Activated CD4-positive, alpha-beta T cell treated with anti-CD3 and anti-CD28 coated beads, Interleukin-2, amount 50 U/mL, for 24 hours (primary cell): ENCODE results near the gene PLCL2.
A peak's percentile ranks its signal among the peaks of the same experiment; 100 is the strongest.

Source experiments
- DNase-seq, 2 donors: peaks; one replicate each; pipeline ENCODE4 v3.0.0-alpha.2; 2020; ENCODE audit warnings: low read depth in 1 of 2, low spot score in 1 of 2

Gene PLCL2

GRCh38 chr3:17007284-17007683 is 122.5 kb downstream of the PLCL2 start:
- no peak for DNase-seq

- DNase-seq, result no peak
Observed at GRCh38 chr3:17009826-17010225, 125.1 kb downstream of the PLCL2 start.

GRCh38 chr3:17011728-17012338 is 127.1 kb downstream of the PLCL2 start:
- DNase-seq, result no peak

- DNase-seq, result no peak
Observed at GRCh38 chr3:17013050-17013449, 128.3 kb downstream of the PLCL2 start.

DNA sequence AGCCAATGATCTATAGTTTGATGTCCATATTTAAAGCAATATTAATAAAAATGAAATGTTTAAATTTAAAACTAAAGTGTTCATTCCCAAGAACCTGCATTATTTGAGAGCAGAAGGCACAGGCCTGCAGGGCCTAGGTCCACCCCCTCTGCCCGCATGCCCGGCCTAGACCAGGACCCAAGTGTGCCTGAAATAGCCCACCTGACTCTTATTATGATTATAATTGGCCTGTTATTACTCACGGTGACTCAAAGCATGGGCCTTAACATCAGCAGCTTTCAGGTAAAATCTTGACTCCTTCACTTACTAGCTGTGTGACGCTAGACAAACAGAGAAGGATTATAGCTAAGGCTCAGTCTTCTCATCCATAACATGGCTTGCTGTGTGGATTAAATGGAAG is 128.8 kb downstream of the PLCL2 start:
- no peak for DNase-seq

GRCh38 chr3:17014284-17014683 is 129.5 kb downstream of the PLCL2 start:
- no peak for DNase-seq

- no peak for DNase-seq
Observed at GRCh38 chr3:17014709-17015108, 130.0 kb downstream of the PLCL2 start.

DNA sequence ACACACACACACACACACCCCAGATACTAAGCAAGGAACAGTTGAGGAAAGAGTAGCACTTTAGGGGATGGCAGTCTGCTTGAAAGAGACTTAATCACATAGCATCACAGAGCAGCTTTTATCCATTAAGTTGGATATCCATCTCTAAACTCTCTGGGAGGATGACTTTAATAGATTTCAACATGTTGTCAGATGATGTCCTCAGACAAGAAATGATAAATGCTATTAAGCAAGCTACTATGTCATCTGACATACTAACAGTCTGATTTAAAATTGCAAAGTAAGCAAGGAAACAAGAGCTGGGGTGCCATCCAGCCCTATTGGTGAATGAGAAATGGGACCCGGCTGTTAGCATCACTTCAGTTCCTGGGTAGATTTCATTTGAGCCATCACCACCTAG is 136.9 kb downstream of the PLCL2 start:
- no peak for DNase-seq

DNA sequence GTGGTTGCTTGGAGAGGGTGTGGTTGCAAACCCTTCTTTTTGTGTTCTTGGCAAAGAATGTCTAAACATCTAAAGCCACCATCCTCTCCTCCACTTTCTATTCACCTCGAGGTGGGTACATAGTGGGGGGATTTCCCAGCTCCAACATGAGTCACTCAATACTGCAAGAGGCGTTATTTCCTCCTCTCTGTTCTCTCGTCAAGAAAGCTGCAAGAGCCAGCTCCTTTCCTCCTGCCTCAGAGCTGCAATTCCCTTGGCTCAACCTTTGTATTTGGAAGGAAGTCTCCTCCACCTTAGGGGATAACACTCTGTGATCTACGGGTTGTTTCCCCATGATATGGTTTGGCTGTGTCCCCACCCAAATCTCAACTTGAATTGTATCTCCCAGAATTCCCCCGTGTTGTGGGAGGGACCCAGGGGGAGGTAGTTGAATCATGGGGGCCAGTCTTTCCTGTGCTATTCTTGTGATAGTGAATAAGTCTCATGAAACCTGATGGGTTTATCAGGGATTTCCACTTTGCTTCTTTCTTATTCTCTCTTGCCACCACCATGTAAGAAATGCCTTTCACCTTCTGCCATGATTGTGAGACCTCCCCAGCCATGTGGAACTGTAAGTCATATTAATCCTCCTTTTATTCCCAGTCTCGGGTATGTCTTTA is 138.4 kb downstream of the PLCL2 start:
- DNase-seq, result peak; percentile 23 to 63

GRCh38 chr3:17025594-17026139 is 140.9 kb downstream of the PLCL2 start:
- DNase-seq, result peak; percentile 7 to 55

GRCh38 chr3:17027318-17027717 is 142.6 kb downstream of the PLCL2 start:
- DNase-seq, result no peak

GRCh38 chr3:17028363-17028762 is 143.6 kb downstream of the PLCL2 start:
- DNase-seq, result no peak

GRCh38 chr3:17030438-17030837 is 145.7 kb downstream of the PLCL2 start:
- DNase-seq, result no peak

GRCh38 chr3:17030956-17031652 is 146.3 kb downstream of the PLCL2 start:
- no peak for DNase-seq

GRCh38 chr3:17032407-17033034 is 147.8 kb downstream of the PLCL2 start:
- no peak for DNase-seq

- DNase-seq, result peak in 1 of 2 donors; percentile 18
Observed at GRCh38 chr3:17033516-17034168, 148.9 kb downstream of the PLCL2 start.

DNA sequence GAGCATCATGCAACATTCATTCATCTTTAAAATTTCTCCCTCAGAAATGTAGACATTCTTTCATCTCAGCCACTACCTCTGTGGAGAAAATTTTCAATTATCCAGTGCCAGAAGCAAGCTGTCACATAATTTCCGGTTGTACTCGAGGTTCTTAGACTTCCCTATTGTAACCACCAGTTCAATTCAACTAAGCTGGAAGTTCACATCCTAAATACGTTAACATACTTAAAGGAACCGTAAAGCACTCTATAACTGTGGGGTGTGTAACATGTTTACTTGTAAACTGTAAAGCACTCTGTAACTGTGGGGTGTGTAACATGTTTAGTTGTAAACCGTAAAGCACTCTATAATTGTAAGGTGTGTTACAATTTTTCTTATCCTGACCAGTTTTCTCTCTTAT is 150.3 kb downstream of the PLCL2 start:
- no peak for DNase-seq

- DNase-seq, result no peak
Observed at GRCh38 chr3:17035966-17036365, 151.2 kb downstream of the PLCL2 start.

DNA sequence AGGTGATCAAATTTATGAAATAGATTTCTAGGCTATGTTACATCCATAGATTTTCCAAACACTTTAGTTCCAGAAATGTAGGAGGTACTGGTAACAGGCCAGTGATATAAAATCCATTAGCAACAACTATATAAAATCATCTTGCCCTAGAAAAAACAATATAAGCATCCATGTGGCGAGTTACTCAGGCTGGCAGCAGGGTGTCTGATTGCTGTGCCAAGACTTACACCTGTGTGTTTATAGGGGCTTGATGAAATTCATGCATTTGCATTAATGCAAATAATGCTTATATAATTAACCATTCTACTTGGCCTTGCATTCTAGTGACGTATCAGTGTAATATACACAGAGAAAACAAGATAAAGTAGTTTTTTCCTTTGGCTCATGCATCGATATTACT is 153.4 kb downstream of the PLCL2 start:
- no peak for DNase-seq

DNA sequence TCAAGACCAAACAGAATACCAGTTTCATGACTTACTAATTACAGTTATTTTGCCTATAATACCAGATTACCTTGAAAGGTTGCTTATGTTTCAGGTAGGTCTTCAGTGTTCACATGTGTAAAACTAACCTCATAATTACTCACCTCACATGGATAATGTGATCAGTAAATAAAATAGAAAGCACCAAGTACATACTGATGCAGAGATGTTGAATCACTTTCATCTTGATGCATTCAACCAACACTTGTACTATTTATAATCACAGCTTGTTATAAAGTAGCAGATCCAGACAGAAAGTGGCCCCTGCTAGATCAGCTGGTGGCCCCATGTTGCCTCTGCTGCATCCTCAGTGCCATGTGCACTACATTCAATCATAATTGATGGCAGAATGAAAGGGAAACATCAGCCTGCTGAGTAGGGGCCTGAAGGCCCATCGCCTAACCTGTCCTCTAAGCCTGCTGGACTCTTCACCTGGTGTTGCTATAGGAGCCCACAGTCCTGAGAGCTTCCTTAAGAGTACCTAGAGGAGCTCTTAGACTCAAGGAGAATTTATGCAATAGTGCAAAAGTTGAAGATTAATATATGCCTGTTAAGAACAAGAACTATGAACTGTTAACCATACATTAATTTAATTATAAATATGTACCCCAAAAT is 154.3 kb downstream of the PLCL2 start:
- no peak for DNase-seq

- no peak for DNase-seq
Observed at GRCh38 chr3:17039594-17039993, 154.8 kb downstream of the PLCL2 start.
